IMR-90 (cell line): ENCODE results near the gene RGS9. TPM values are rescaled to one million over a fixed set of nuclear protein-coding genes. Genes with fewer than 3 reads are reported as not detected.
"Not testable (repeated sequence)": the region's sequence is repeated elsewhere in the genome, so short reads cannot be mapped to it uniquely, and the experiment has no call there.

Source experiments
- ATAC-seq: fragments of 200-7000 bp; cut with Tn5 transposase; 2 replicates; pipeline ENCODE4 v1.9.1; 2020; ENCODE audit warnings: low read depth, mild to moderate bottlenecking, moderate library complexity
- BruUV-seq: library from RNA; stranded (reverse); fragments of 400-500 nt; replicated peaks from 2 replicates; lab custom pipeline; 2021; lab: Mats Ljungman, UMichigan
- CTCF ChIA-PET: fragments of 300-600 bp; formaldehyde crosslinking; extraction: SDS; loops from one replicate; lab custom pipeline; 2021; ENCODE audit warnings: antibody characterized with exemption; lab: Yijun Ruan, JAX
- POLR2A ChIA-PET: fragments of 300-600 bp; sonication (Branson Sonifier 250); formaldehyde crosslinking; loops from one replicate; lab custom pipeline; 2022; ENCODE audit warnings: antibody characterized with exemption; ENCODE audit not compliant: unreplicated experiment; lab: Charles Lee
- DNase-seq: peaks from one replicate; pipeline ENCODE4 v3.0.0; 2013
- H2AFZ ChIP-seq: replicated peaks from 2 replicates; pipeline ENCODE3; 2013; ENCODE audit warnings: low read length, mild to moderate bottlenecking; ENCODE audit not compliant: poor library complexity
- H2AK5ac ChIP-seq: 2 replicates; pipeline ENCODE4 v1.6.1; 2013; ENCODE audit warnings: low read depth, low read length, inconsistent platforms
- H2AK9ac ChIP-seq: replicated peaks from 2 replicates; pipeline ENCODE3; 2013; ENCODE audit warnings: mild to moderate bottlenecking, low read depth, low read length, moderate library complexity; ENCODE audit not compliant: poor library complexity
- H2BK120ac ChIP-seq: 2 replicates; pipeline ENCODE4 v1.6.1; 2013; ENCODE audit warnings: low read depth, low read length, inconsistent platforms
- H2BK15ac ChIP-seq: 3 replicates; pipeline ENCODE4 v1.6.1; 2013; ENCODE audit warnings: low read depth, low read length, inconsistent platforms
- H2BK20ac ChIP-seq: 2 replicates; pipeline ENCODE4 v1.6.1; 2013; ENCODE audit warnings: low read depth, mild to moderate bottlenecking, inconsistent platforms, low read length, moderate library complexity
- H2BK5ac ChIP-seq: 2 replicates; pipeline ENCODE4 v1.6.1; 2013; ENCODE audit warnings: mild to moderate bottlenecking, low read depth, low read length, inconsistent platforms; ENCODE audit not compliant: poor library complexity, severe bottlenecking
- H3K14ac ChIP-seq: replicated peaks from 2 replicates; pipeline ENCODE4 v1.6.1; 2013; ENCODE audit warnings: low read depth, low read length, inconsistent platforms
- H3K18ac ChIP-seq: 2 replicates; pipeline ENCODE4 v1.6.1; 2013; ENCODE audit warnings: low read depth, low read length, control low read depth
- H3K23ac ChIP-seq: 2 replicates; pipeline ENCODE4 v1.6.1; 2013; ENCODE audit warnings: low read depth, low read length, inconsistent platforms
- H3K27ac ChIP-seq: 2 replicates; pipeline ENCODE4 v1.5.1; 2013; ENCODE audit warnings: mild to moderate bottlenecking, control low read depth, low read length; ENCODE audit not compliant: insufficient read depth
- H3K27me3 ChIP-seq: 2 replicates; pipeline ENCODE4 v1.6.1; 2013; ENCODE audit warnings: low read length; ENCODE audit not compliant: control insufficient read depth, insufficient read depth
- H3K36me3 ChIP-seq: 2 replicates; pipeline ENCODE4 v1.6.1; 2013; ENCODE audit warnings: low read length, mixed read lengths; ENCODE audit not compliant: control insufficient read depth, insufficient read depth
- H3K4ac ChIP-seq: 2 replicates; pipeline ENCODE4 v1.6.1; 2013; ENCODE audit warnings: low read depth, low read length, inconsistent platforms
- H3K4me1 ChIP-seq: 2 replicates; pipeline ENCODE4 v1.6.1; 2013; ENCODE audit warnings: low read length, mixed read lengths; ENCODE audit not compliant: control insufficient read depth, insufficient read depth
- H3K4me2 ChIP-seq: 2 replicates; pipeline ENCODE4 v1.6.1; 2013; ENCODE audit warnings: low read depth, mild to moderate bottlenecking, control low read depth, low read length, moderate library complexity
- H3K4me3 ChIP-seq: 2 replicates; pipeline ENCODE4 v1.5.1; 2013; ENCODE audit warnings: low read depth, mild to moderate bottlenecking, control low read depth, low read length, moderate library complexity; ENCODE audit not compliant: insufficient read depth
- H3K56ac ChIP-seq: 2 replicates; pipeline ENCODE4 v1.6.1; 2013; ENCODE audit warnings: low read length, inconsistent platforms; ENCODE audit not compliant: insufficient read depth; ENCODE audit errors: extremely low read depth
- H3K79me1 ChIP-seq, 2 experiments: 2 replicates each; pipeline ENCODE4 v1.6.1; 2013; ENCODE audit warnings: low read length in 2 of 2, inconsistent platforms in 1 of 2, low read depth in 1 of 2
- H3K9ac ChIP-seq: 2 replicates; pipeline ENCODE4 v1.6.1; 2013; ENCODE audit warnings: low read depth, low read length, control low read depth
- H3K9me1 ChIP-seq: 2 replicates; pipeline ENCODE4 v1.6.1; 2013; ENCODE audit warnings: low read length, inconsistent platforms; ENCODE audit not compliant: insufficient read depth
- H3K9me3 ChIP-seq: 2 replicates; pipeline ENCODE4 v1.6.1; 2013; ENCODE audit warnings: low read length; ENCODE audit not compliant: control insufficient read depth, insufficient read depth
- H4K20me1 ChIP-seq: 2 replicates; pipeline ENCODE4 v1.6.1; 2013; ENCODE audit warnings: low read length, inconsistent platforms; ENCODE audit not compliant: insufficient read depth
- H4K5ac ChIP-seq: 2 replicates; pipeline ENCODE4 v1.6.1; 2013; ENCODE audit warnings: mild to moderate bottlenecking, low read depth, low read length, control low read depth
- H4K8ac ChIP-seq, 2 experiments: 2 replicates each; pipeline ENCODE4 v1.6.1; 2013; ENCODE audit warnings: low read depth in 2 of 2, low read length in 2 of 2, control low read depth in 1 of 2, inconsistent platforms in 1 of 2
- H4K91ac ChIP-seq: 2 replicates; pipeline ENCODE4 v1.6.1; 2013; ENCODE audit warnings: low read depth, low read length, inconsistent platforms; ENCODE audit not compliant: insufficient read depth
- CTCF ChIP-seq: conservative IDR thresholded peaks from 2 replicates; pipeline ENCODE4 v1.5.1; 2012; ENCODE audit warnings: mild to moderate bottlenecking, low read depth, low read length, improper control_type of control experiment
- FOS ChIP-seq: fragments of 150-350 bp; IDR thresholded peaks from 2 replicates; pipeline ENCODE4 v1.6.1; 2016; ENCODE audit warnings: low read depth, low read length
- WGBS, 2 experiments: methylation state at CpG; one replicate each; pipeline versions ENCODE4 v1.1.5 to v1.1.7; 2013; ENCODE audit warnings: missing lambda C conversion rate in 2 of 2; ENCODE audit not compliant: insufficient read length in 1 of 2; ENCODE audit errors: extremely low coverage in 2 of 2; 5-methylcytosine and 5-hydroxymethylcytosine counted together
- dilution Hi-C: fragments of 300-500 bp; cut with HindIII; formaldehyde crosslinking; loops from one replicate; pipeline ENCODE4 v1.14.3; 2018; ENCODE audit warnings: low sequenced_read_pairs; ENCODE audit not compliant: unreplicated experiment
- in situ Hi-C: fragments of 300-500 bp; cut with MboI; formaldehyde crosslinking; loops from 3 replicates; pipeline ENCODE4 v1.14.3; 2019; ENCODE audit warnings: low sequenced_read_pairs, inconsistent platforms, mixed read lengths
- intact Hi-C: fragments of 100-400 bp; cut with micrococcal nuclease; formaldehyde crosslinking; loops from 2 replicates; pipeline ENCODE4 v1.10.0; 2022
- polyA plus RNA-seq, 3 experiments: library from polyadenylated mRNA; depleted of rRNA; stranded (reverse); fragments of >200 nt; gene quantifications; 2 replicates each; pipeline ENCODE4 v1.2.3, GENCODE V29; 2012; ENCODE audit warnings: low replicate concordance in 1 of 3
- total RNA-seq: library from RNA; depleted of rRNA; stranded (reverse); fragments of >200 nt; gene quantifications from 2 replicates; pipeline ENCODE4 v1.2.3, GENCODE V29; 2012

Gene RGS9
- total and polyA plus RNA-seq, 2 of the 4 experiments (the other 2 are of a cell fraction): 0.90 to 1.1 TPM

DNA sequence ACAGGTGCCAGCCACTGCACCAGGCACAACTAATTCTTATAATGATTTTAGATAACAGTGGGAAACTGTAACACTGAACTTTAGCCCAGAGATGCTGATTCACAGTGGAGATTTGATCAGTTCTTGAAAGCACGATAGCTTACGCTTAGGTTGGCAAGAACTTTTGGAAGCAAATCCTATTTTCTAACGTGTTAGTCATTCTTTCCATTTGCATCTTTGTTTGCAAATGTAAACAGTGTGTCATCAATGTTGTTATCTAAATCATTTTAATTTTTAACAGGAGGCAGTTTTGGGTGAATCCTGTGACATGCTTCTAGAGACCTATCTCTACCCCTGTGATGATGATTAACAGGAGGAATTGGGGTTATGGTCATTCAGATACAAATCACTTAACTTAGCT lies 44.9 kb upstream of the RGS9 start:
- DNase-seq: peak; percentile 43
- H3K18ac ChIP-seq: no peak overlapping the region
- no peaks in the 10 kb centered on the region for H3K4me1 ChIP-seq
- H3K4ac ChIP-seq: no peak overlapping the region
- H3K23ac ChIP-seq: no peak overlapping the region
- H3K9ac ChIP-seq: no peak overlapping the region
- no peak overlapping the region for H3K14ac ChIP-seq
- intact Hi-C loops: no loop called here
- ChIA-PET POLR2A (no interaction called here), CTCF (interaction anchor here (2.2 kb wide), 1 partner anchor 8 kb away, joined by 5 read pairs; no protein-coding TSS in a partner anchor)
- H3K56ac ChIP-seq: no peak overlapping the region
- peaks cover 8% of the 10 kb centered on the region for H3K27me3 ChIP-seq
- H3K36me3 ChIP-seq: no peaks in the 10 kb centered on the region
- no peak overlapping the region for H3K27ac ChIP-seq
- TF ChIP-seq FOS (peak; percentile 28; the same call in 1 of the 2 replicates), CTCF (no peak)
- H3K79me1 ChIP-seq: no peaks in the 10 kb centered on the region
- 0 out of 2 replicates have a peak, but pooled peaks have one; percentile 35 for ATAC-seq
- H3K4me3 ChIP-seq: no peak overlapping the region
- H4K8ac ChIP-seq: no peak overlapping the region
- no peak overlapping the region for H4K5ac ChIP-seq
- 67% methylated on average over 2 of the region's 3 CpGs; no CpG with 5 or more reads in 1 of the 2 experiments for WGBS, 2 experiments
- H2AK9ac ChIP-seq: no peak overlapping the region
- no peak overlapping the region for H3K4me2 ChIP-seq
- no peaks in the 10 kb centered on the region for H3K9me1 ChIP-seq
- H2AFZ ChIP-seq: no peak overlapping the region
- dilution Hi-C loops: no loop called here
- no peak overlapping the region for H2BK5ac ChIP-seq
- H2BK20ac ChIP-seq: no peak overlapping the region
- no peak overlapping the region for H2BK120ac ChIP-seq
- H3K9me3 ChIP-seq: no peaks in the 10 kb centered on the region
- H4K20me1 ChIP-seq: no peaks in the 10 kb centered on the region
- in situ Hi-C loops: no loop called here
- BruUV-seq: no TSS peak
- H4K91ac ChIP-seq: no peak overlapping the region
- H2BK15ac ChIP-seq: no peak overlapping the region
- H2AK5ac ChIP-seq: no peak overlapping the region

DNA sequence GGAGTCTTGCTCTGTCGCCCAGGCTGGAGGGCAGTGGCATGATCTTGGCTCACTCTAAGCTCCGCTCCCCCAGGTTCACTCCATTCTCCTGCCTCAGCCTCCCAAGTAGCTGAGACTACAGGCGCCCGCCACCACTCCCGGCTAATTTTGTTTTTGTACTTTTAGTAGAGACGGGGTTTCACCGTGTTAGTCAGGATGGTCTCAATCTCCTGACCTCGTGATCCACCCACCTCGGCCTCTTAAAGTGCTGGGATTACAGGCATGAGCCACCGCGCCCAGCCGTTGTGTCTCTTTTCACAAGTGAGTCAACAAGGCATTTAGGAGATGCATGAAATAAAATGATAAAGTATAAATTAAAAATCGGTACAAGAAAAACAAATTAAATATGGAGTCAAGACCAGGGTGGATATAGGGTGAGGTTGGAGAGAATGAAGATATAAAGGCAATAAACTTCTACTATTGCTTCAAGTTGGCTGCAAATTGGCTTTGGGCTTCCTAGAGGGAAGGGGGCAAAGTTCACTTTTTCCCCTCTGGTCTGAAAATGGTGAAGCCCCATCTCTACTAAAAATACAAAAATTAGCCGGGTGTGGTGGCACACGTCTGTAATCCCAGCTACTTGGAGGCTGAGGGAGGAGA lies 44.3 kb upstream of the RGS9 start:
- intact Hi-C loops: not testable (repeated sequence)

More for the DNA sequence above, 44.3 kb upstream of the RGS9 start:
- DNase-seq, H2AFZ ChIP-seq, dilution Hi-C loops, H2BK5ac ChIP-seq, H4K20me1 ChIP-seq, H3K9me3 ChIP-seq, H3K4me3 ChIP-seq, H4K5ac ChIP-seq, CTCF ChIA-PET, H3K4me2 ChIP-seq, BruUV-seq, H2AK5ac ChIP-seq, H2BK20ac ChIP-seq, H2AK9ac ChIP-seq, H3K79me1 ChIP-seq, H3K14ac ChIP-seq, H3K9ac ChIP-seq, H2BK15ac ChIP-seq, H3K9me1 ChIP-seq, H3K27ac ChIP-seq, H3K4me1 ChIP-seq, H2BK120ac ChIP-seq, POLR2A ChIA-PET, H3K18ac ChIP-seq, H4K8ac ChIP-seq, H3K27me3 ChIP-seq, H3K36me3 ChIP-seq, H3K56ac ChIP-seq, H3K23ac ChIP-seq, H3K4ac ChIP-seq, in situ Hi-C loops, H4K91ac ChIP-seq, ATAC-seq: not testable (repeated sequence)
- 93 to 100% methylated on average over 1 to 3 of the region's 15 CpGs for WGBS, 2 experiments
